ENCODE results near the gene UNC5A. TPM values are rescaled to one million over a fixed set of nuclear protein-coding genes. Genes with fewer than 3 reads are reported as not detected.

UNC5A gene
- total RNA-seq, 1 experiment from 2014 or later = 4.6 TPM

- peak; percentile 29 for DNase-seq
- Histone ChIP-seq H3K36me3 (replicated peaks; ENCODE audit: control insufficient read depth, insufficient read depth, low read length) (no peaks in the 10 kb centered on the region), H3K4me3 (ENCODE audit: insufficient read depth, low read depth, low read length) (no peak overlapping the region), H3K27me3 (ENCODE audit: control insufficient read depth, insufficient read depth, low read length) (no peaks in the 10 kb centered on the region)
Measured at GRCh38 chr5:176776141-176776865, 34.1 kb upstream of the UNC5A start.

DNA sequence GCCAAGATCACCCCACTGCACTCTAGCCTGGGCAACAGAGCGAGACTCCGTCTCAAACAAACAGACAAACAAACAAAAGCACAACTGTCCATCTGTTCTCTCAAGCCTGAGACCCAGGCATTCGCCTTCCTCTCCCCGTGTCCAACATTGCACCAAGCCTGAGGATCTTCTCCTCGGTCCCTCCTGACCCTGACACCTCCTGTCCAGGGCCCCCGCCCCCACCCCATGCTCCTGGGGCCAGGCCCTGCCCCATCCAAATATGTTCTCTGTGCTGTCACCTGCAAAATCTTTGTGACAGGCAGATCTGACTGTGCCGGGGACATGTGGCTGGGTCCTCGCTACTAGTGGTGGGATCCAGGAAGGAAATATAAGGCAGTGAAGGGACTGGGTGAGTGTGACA is 33.4 kb upstream of the UNC5A start:
- peak; percentile 6 for DNase-seq
- Histone ChIP-seq H3K27me3 (ENCODE audit: control insufficient read depth, insufficient read depth, low read length) (no peaks in the 10 kb centered on the region), H3K4me3 (ENCODE audit: insufficient read depth, low read depth, low read length) (no peak overlapping the region), H3K36me3 (replicated peaks; ENCODE audit: control insufficient read depth, insufficient read depth, low read length) (no peaks in the 10 kb centered on the region)

DNA sequence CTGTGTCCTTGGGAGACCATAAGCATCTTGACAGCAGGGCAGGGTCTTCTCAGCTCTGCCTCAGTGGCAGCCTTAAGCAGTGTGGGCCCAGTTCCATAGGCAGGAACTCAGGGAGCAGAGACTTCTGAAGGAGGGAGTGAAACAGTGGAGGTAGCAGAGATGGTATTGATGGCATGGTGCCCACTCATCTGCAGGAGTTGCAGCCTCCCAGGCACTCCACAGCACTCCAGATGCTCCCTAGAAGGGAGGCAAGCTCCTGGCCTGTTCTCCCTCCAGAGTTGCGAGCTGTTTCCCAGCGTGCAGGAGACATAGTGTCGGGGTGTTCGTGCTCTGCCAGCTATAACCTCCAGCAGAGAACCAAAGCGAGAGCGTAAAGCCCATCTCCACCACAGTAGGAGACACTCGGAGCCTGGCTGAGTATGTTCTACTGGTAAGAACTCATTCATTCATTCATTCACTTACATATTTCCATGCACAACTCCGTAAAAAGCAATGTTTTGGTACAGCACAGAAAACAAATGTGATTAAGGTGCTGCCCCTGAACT is 31.4 kb upstream of the UNC5A start:
- Histone ChIP-seq H3K4me3 (ENCODE audit: insufficient read depth, low read depth, low read length) (no peak overlapping the region), H3K36me3 (replicated peaks; ENCODE audit: control insufficient read depth, insufficient read depth, low read length) (no peaks in the 10 kb centered on the region), H3K27me3 (ENCODE audit: control insufficient read depth, insufficient read depth, low read length) (no peaks in the 10 kb centered on the region)
- DNase-seq = no peak

- Histone ChIP-seq H3K4me3 (ENCODE audit: insufficient read depth, low read depth, low read length) (no peak overlapping the region), H3K36me3 (replicated peaks; ENCODE audit: control insufficient read depth, insufficient read depth, low read length) (no peaks in the 10 kb centered on the region), H3K27me3 (ENCODE audit: control insufficient read depth, insufficient read depth, low read length) (no peaks in the 10 kb centered on the region)
- DNase-seq = no peak
Measured at GRCh38 chr5:176779537-176779936, 30.8 kb upstream of the UNC5A start.

- peak; percentile 11 for DNase-seq
- no peaks in the 10 kb centered on the region for H3K36me3 ChIP-seq (replicated peaks; ENCODE audit: control insufficient read depth, insufficient read depth, low read length)
- H3K27me3 ChIP-seq (ENCODE audit: control insufficient read depth, insufficient read depth, low read length) = no peaks in the 10 kb centered on the region
- H3K4me3 ChIP-seq (ENCODE audit: insufficient read depth, low read depth, low read length) = no peak overlapping the region
Measured at GRCh38 chr5:176780176-176781053, 29.9 kb upstream of the UNC5A start.

- Histone ChIP-seq H3K36me3 (replicated peaks; ENCODE audit: control insufficient read depth, insufficient read depth, low read length) (no peaks in the 10 kb centered on the region), H3K4me3 (ENCODE audit: insufficient read depth, low read depth, low read length) (no peak overlapping the region), H3K27me3 (ENCODE audit: control insufficient read depth, insufficient read depth, low read length) (no peaks in the 10 kb centered on the region)
- peak; percentile 8 for DNase-seq
Measured at GRCh38 chr5:176781054-176781375, 29.3 kb upstream of the UNC5A start.

GRCh38 chr5:176781638-176782570 is 28.5 kb upstream of the UNC5A start:
- Histone ChIP-seq H3K27me3 (ENCODE audit: control insufficient read depth, insufficient read depth, low read length) (no peaks in the 10 kb centered on the region), H3K36me3 (replicated peaks; ENCODE audit: control insufficient read depth, insufficient read depth, low read length) (no peaks in the 10 kb centered on the region), H3K4me3 (ENCODE audit: insufficient read depth, low read depth, low read length) (no peak overlapping the region)
- DNase-seq = peak; percentile 39

DNA sequence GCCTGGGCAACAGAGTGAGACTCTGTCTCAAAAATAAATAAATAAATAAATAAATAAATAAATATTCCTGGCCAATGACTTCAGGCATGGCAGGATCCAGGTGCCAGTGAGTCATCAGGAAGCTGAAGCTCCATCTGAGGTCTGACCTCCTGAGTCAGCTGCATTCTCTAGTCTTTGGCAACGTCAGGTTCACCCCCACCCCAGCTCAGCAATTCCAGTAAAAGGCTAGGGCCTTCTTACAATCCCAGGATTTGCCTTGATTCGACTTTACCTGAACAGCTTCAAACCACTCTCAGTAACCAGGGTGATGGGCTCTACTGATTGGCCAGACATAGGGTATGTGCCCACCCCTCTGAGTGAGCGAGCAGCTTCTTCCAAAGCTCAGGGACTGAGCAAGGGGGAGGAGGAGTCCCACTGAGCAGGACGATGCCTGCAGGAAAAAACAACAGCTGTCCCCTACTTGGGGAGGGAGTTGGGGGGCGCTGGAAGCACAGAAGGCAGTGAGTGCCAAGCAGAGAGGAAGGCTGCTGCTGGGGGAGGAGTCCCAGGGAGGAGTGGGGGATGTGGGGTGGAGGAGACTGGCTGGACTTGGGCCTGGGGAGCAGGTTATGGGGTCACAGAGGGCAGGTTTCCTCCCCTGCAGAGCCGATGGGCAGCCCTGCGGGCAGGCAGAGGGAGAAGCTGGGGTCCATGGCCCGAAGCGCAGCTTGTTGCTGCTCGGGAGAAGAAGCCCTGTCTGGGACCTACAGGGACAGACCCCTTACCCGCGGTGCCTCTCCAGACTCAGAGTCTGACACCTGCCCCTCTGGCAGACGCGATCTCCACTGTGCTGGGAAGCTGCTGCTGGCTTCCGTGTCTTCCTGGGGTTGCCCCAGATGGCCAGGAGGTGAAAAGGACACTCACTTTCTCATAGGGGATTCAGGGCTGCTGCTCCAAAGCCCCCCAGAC is 25.9 kb upstream of the UNC5A start:
- Histone ChIP-seq H3K36me3 (replicated peaks; ENCODE audit: control insufficient read depth, insufficient read depth, low read length) (no peaks in the 10 kb centered on the region), H3K4me3 (ENCODE audit: insufficient read depth, low read depth, low read length) (no peak overlapping the region), H3K27me3 (ENCODE audit: control insufficient read depth, insufficient read depth, low read length) (no peaks in the 10 kb centered on the region)
- peak; percentile 82 for DNase-seq

DNA sequence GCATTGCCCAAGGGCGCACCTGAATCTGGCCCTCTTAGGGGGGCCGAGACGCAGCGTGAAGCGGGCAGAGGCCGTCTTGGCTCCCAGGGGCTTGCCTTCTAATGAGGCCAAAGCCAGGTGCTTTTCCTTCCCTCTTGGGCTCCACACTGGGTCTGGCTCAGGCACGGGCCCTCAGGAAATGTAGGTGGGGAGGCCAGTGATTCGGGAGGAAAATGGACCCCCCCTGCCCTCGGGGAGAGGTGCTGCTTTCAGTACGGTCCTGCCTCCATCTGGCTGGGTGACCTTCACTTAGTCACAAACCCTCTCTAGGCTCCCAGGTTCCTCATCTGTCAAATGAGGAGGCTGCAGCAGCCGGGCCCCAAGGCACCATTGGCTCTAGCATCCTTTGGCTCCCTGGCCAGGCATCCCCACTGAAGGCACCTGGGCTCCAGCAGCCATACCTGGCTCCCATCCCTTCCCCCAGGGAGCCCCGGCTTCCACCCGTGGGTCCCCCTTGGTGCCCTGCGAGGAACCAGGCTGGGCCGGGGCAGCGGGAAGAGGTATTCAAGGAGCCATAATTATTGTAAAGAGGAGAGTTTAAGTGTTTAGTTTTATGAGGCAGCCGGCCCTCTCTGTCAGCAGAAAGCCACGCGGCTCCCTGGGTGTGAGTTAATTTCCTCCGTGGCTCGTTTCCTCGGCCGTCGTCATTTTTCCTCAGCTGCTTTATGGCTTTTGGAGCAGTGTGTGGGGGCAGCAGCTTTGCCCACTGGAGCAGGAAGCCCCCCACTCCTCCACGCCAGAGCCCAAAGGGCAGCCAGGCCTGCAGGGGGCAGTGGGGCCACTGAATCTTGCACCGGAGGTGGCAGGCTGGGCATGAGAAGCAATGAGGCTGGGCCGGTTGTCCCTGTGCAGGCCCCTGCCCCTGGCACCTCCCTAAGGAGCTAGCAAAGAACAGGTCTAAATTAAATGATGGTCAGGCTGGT is 24.9 kb upstream of the UNC5A start:
- H3K4me3 ChIP-seq (ENCODE audit: insufficient read depth, low read depth, low read length) = no peak overlapping the region
- H3K36me3 ChIP-seq (replicated peaks; ENCODE audit: control insufficient read depth, insufficient read depth, low read length) = no peaks in the 10 kb centered on the region
- peak; percentile 63 for DNase-seq
- peaks cover 2% of the 10 kb centered on the region; the same call in 1 of the 2 replicates for H3K27me3 ChIP-seq (ENCODE audit: control insufficient read depth, insufficient read depth, low read length)

- Histone ChIP-seq H3K36me3 (replicated peaks; ENCODE audit: control insufficient read depth, insufficient read depth, low read length) (no peaks in the 10 kb centered on the region), H3K4me3 (ENCODE audit: insufficient read depth, low read depth, low read length) (no peak overlapping the region), H3K27me3 (ENCODE audit: control insufficient read depth, insufficient read depth, low read length) (peaks cover 2% of the 10 kb centered on the region; the same call in 1 of the 2 replicates)
- peak; percentile 56 for DNase-seq
Measured at GRCh38 chr5:176787676-176788075, 22.7 kb upstream of the UNC5A start.

DNA sequence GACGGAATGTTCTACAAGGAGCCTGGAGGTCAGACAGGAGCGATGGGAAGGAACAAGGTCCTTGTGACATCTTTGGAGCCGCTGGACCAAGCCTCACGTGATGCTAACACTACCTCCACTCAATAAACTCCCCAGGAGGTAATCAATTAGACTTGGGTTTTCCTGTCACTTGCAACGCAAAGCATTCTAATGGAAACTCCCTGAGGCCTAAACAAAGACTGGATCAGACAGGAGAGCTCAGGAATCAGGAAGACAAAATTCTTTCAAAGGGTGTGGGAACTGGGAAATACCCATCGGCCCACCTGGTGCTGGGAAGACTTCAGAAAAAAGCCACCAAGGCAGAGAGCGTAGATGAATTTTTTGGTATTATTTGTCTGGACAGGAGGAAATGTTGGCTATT is 22.3 kb upstream of the UNC5A start:
- DNase-seq = peak; percentile 54
- H3K27me3 ChIP-seq (ENCODE audit: control insufficient read depth, insufficient read depth, low read length) = peaks cover 2% of the 10 kb centered on the region; the same call in 1 of the 2 replicates
- H3K36me3 ChIP-seq (replicated peaks; ENCODE audit: control insufficient read depth, insufficient read depth, low read length) = no peaks in the 10 kb centered on the region
- no peak overlapping the region for H3K4me3 ChIP-seq (ENCODE audit: insufficient read depth, low read depth, low read length)

DNA sequence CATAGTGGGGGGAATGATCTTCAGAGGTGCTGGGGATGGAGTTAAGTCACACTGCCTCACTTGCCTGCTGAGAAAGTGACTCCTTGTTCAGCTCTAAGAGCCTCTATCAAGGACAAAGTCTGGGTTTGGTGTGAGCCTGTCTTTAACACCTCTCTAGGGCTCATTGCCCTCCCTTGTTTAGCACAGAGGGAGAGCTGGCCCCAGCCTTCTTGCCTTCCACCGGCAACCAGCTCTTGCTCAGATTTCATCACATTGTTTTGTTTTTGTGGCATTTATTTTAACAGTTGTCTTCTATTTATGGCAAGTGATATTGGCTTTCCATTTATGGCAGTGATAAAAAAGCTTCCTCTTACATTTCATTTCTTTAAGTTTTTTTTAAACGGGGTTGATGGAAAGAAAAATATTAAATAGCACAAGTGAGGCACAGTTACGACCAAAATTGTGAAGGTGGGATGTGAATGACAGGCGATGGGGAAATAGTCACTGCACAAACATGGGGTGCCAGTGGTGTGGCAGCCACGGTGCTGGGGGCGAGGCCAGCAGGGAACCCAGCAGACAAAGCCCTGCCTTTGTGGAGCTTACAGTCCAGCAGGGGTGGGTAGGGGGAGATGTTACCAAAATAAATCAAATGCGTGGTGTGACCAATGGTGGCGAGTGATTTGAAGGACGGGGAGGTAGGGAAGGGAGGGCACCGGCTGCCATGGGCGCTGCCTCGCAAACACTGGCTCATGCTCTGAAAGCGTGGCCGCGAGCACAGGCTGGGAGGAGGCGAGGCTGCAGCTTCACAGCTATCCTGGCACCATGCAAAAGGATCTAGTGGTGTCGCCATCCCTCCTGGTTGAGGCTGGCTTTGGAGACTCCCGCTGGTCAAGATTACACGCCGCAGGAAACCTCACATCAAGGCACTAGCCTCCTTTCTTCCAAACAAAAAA is 21.2 kb upstream of the UNC5A start:
- H3K4me3 ChIP-seq (ENCODE audit: insufficient read depth, low read depth, low read length) = no peak overlapping the region
- peaks cover 2% of the 10 kb centered on the region; the same call in 1 of the 2 replicates for H3K27me3 ChIP-seq (ENCODE audit: control insufficient read depth, insufficient read depth, low read length)
- peak; percentile 71 for DNase-seq
- no peaks in the 10 kb centered on the region for H3K36me3 ChIP-seq (replicated peaks; ENCODE audit: control insufficient read depth, insufficient read depth, low read length)

Data from H7 (cell line).